ENCODE measurements around the gene NGF.

DNA sequence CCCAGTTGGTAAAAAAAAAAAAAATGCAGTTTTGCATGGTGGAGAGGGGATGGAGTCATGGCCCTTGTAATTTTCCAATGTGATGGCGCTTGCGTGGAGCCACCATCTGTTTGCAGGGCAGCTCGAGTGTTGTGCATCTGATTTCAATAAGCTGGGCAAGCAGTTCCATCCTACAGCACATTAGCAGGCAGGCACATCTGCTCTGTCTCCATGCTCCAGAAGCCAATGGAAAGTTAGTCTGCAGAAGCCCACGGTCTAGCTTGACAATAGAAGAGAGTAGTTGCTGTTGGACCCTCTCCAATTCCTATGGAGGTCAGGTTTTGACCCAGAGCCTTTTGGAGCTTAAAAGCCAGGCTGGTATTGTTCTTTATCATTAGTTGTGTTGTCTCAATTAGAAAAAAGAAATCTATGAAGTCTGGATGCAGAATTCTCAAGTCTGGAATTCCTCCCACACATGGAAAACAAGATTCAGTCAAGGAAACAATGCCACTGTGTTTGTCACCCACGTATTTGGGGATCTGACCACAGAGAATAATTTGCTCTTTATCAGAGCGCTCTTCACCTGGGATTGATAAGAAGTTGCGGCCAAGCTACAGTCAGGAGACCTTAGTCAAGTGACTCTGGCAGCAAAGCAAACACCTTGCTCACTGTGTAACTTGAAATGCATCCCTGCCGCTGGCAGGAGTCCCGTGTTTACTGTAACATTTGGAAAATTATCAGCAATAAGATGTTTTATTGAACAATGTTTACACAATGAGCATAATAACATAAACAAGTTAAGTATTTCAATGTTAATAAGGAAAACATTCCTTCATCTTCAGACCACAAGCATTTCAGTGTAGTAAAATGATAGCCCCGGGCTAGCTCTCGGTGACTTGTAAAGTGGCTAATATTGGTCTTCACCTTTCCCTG, 20.7 kb downstream of the NGF start:
- TF ChIP-seq, protein P1, sequence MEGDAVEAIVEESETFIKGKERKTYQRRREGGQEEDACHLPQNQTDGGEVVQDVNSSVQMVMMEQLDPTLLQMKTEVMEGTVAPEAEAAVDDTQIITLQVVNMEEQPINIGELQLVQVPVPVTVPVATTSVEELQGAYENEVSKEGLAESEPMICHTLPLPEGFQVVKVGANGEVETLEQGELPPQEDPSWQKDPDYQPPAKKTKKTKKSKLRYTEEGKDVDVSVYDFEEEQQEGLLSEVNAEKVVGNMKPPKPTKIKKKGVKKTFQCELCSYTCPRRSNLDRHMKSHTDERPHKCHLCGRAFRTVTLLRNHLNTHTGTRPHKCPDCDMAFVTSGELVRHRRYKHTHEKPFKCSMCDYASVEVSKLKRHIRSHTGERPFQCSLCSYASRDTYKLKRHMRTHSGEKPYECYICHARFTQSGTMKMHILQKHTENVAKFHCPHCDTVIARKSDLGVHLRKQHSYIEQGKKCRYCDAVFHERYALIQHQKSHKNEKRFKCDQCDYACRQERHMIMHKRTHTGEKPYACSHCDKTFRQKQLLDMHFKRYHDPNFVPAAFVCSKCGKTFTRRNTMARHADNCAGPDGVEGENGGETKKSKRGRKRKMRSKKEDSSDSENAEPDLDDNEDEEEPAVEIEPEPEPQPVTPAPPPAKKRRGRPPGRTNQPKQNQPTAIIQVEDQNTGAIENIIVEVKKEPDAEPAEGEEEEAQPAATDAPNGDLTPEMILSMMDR (IDR thresholded peaks at IDR 0.05), result no peak
- no peak for TF ChIP-seq ZFX (IDR thresholded peaks at IDR 0.05; ENCODE audit: borderline replicate concordance)

Data from 22Rv1 (cell line).